GM10847 (cell line): ENCODE results near the gene GRIA2.

ENCODE experiments used
- POLR2A ChIP-seq: IDR thresholded peaks from 2 replicates; pipeline ENCODE4 v1.6.1; 2011; ENCODE audit not compliant: insufficient read length; ENCODE audit errors: extremely low read depth

GRIA2 gene

DNA sequence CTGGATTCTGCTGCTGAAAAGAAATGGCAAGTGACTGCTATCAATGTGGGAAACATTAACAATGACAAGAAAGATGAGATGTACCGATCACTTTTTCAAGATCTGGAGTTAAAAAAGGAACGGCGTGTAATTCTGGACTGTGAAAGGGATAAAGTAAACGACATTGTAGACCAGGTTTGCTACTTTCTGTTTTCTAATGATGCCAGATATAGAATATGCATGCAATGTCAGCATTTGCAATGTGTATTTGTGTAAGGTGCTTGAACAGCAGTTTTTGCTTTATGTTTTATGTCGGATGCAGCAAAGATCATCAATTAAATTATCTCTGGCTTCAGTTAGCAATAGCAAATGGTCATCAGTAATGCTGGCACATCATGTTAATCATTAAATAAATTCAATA lies 92.2 kb downstream of the GRIA2 start:
- TF ChIP-seq POLR2A, result no peak

DNA sequence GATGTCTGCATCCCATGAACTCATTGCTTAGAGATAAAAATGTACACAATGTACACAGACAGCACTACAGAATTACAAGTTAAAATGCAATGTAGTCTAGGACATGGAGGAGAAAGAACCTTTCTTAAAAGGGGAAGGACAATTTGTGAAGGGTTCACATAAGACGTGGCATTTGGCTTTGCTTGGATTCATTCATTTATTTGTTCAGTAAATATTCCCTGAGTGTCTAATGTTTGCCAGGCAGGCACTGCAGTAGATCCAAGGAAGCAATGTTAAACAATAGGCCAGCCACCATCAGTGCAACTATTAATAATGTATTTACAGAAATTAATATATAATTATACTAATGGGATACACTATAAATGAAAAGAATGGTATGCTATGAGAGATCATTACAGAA lies 94.4 kb downstream of the GRIA2 start:
- TF ChIP-seq POLR2A, result no peak

DNA sequence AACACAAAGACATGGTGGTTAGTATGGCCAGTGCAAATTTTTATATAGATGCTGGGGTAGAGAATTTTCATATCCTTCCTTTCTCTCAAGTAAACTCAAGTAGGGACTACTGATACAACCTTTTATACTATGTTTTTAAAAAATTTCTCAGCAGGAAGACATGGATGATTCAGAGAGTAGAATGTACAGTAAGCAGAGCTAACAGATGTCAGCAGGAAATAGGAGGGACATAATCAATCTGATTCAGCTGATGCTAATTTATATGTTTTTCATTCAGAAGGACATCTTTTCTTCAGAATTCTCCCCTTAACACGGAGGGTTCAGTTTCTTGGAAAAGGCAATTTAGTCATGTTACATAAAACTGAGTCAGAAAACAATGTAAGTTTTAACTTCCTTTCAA lies 95.4 kb downstream of the GRIA2 start:
- TF ChIP-seq POLR2A, result no peak

DNA sequence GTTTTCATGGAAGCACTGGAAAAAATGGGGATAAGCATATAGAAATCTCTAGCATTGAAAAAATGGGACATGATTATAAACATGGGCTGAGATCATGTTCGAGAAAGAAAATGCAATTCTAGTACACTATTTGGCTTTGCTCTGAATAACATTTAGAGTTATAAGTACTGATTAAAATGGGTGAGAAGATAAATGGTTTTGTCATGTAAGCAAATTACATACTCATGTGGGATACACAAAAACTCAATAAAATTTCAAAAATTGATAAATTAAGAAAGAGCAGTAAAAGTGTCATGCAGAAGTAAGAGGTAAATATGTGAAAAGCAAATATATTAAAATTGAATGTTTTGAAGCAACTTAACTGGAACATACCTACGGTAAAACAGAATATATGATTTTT lies 99.6 kb downstream of the GRIA2 start:
- no peak for TF ChIP-seq POLR2A

DNA sequence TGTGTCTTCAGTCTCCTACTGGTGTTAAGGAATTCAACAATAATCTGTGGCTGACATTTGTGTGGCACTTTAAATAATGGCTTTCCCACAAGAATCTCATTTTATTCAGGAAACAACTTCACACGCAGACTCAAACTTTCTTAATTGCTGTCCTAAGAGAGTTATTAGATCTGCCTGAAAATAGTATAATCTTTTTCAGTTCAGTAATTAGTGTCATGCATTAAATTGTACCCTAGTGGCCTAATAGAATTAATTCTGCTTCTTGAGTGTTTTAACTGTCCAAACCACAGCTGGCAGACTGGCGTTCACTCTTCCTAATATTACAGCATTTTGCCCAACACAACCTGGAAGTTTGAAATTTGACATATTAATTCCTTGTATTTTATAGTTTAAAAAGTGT lies 107.1 kb downstream of the GRIA2 start:
- no peak for TF ChIP-seq POLR2A

DNA sequence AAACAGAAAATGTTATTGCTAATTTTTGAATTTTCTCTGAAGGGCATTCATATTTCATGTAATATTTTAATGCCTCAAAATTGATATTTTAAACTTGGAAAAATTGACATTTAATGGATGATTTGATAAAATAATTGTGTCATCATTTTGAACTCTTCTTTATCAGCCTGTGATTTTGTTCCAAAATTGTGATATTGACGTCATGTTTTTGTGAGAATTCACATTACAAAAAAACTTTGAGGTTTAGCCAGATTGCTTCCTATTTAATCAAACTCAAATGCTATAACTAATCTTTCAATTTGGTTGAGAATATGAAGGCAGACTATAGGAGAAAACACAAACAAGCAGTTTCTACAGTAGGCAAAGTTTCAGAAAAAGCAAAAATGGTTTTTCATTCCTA lies 137.4 kb downstream of the GRIA2 start:
- no peak for TF ChIP-seq POLR2A

DNA sequence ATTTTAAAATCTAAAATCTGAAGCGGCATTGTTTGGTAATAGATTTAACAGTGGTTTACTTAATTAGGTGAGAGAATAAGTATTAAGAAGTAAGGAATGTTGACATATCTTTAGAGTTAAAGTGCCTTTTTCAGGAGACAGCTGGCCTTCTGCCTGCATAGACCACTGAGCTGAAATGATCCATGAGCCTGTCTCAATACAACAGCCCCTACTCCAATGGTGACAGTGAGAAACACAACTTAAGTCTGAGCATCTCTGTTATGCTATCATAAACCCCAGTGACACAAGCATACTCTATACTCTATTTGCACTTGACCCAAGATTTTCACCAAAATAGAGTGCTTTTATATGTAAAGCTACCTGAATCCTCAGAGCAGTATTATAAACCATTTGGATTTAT lies 137.9 kb downstream of the GRIA2 start:
- no peak for TF ChIP-seq POLR2A

DNA sequence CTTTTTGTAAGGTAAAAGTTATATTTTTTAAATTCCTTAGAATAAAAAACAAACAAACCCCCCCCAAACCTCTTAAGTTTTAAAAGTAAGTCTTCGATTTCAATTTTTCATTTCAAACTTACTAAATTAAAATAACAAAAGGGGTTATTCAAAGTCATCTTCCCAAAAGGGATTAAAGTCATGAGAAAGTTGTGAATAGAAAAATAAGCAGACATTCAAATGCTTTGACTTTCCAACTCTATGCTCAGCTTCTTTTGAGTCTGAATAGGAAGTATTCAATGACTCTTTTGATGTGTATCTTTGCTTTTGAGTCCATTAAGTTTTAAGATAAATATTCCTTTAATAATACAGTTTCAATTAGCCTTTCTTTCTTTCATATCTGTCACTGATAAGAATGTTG lies 138.3 kb downstream of the GRIA2 start:
- no peak for TF ChIP-seq POLR2A

DNA sequence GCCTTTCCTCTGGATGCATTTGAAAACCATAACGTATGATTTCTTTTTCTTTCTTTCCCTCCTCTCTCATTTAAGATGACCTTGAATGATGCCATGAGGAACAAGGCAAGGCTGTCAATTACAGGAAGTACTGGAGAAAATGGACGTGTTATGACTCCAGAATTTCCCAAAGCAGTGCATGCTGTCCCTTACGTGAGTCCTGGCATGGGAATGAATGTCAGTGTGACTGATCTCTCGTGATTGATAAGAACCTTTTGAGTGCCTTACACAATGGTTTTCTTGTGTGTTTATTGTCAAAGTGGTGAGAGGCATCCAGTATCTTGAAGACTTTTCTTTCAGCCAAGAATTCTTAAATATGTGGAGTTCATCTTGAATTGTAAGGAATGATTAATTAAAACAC lies 142.8 kb downstream of the GRIA2 start:
- no peak for TF ChIP-seq POLR2A

DNA sequence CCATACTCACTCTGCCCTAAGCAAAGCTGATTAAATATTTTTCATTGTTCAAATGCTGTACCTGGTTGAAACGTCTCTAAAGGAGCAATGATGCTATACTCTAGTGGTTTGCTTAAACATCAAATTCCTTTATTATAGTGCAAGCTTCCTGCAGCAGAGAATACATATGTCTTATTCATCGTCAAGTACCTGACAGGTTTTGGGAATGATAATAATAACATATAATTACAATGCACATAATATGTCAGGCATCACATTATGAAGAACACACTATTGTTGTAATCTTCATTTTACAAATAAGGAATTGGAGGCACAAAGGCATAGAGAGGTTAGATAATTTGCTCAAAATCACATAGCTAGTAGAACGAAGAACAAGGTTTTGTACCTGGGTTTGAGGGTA lies 151.6 kb downstream of the GRIA2 start:
- no peak for TF ChIP-seq POLR2A

DNA sequence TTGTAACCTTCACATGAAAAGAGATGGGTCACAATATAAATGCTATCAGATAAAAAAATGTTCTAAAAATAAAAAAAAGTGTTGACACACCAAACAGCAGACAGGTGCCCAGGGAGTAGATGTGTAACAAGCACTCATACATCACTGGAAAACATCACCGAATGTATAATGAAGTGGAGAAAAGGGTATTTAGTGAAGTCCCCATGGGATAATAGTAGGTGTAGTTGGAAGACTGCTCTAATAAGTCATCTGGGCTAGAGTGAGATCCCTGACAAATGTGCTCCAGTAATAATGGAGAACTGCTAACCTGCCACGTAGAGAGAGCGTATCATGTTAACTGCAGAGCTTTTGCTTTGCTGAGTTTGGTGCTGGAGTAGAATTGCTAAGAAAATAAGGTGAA lies 152.0 kb downstream of the GRIA2 start:
- TF ChIP-seq POLR2A, result no peak

DNA sequence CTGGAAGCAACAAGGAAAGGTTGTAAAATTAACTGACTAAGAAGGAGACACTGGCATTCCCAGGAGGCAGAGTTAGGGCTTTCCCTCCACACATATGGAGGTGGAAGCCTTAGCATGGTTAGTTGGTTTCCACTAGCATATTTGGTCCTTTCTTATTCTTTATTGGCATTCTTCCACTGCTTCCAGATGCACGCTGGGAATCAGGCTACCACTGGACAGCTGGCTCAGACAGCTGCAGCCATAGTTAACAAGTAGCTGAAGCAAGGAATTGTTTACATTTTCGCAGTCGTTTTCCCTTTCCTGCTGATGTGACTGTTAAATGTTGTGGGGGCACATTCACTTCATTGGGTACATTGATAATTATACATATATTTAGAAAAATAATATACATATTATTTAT lies 169.2 kb downstream of the GRIA2 start:
- no peak for TF ChIP-seq POLR2A

DNA sequence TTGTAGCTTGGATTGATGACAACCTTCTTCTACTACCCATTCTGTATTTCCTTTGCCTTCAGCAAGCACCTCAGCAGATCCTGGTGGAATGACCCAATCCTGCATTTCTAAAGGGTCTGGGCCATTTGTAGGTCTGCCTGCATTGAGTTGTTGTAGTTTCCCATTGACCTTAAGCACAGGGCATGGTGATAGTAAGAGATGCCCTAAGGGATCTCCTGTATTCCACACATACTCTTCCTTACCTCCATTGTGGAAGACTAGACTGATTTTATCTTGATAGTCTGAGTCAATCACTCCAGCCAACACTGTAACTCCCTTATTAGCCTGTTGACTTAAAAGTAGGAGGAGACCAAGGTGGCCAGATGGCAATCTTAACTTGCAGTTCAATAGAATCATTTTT lies 184.5 kb downstream of the GRIA2 start:
- no peak for TF ChIP-seq POLR2A
